Lower lobe of right lung (tissue), 2 donors: ENCODE data around the gene HMG20A. TPM values are rescaled to one million over a fixed set of nuclear protein-coding genes. Genes with fewer than 3 reads are reported as not detected.

Experiments
- ATAC-seq, 2 donors: fragments of 200-7000 bp; cut with Tn5 transposase; one replicate each; pipeline ENCODE4 v1.9.1; 2020 to 2022; ENCODE audit warnings: mild to moderate bottlenecking in 2 of 2, moderate library complexity in 2 of 2
- DNase-seq: peaks from one replicate; pipeline ENCODE4 v3.0.0-alpha.2; 2020
- H3K27ac ChIP-seq: fragments of 200-600 bp; one replicate; pipeline ENCODE4 v1.8.0; 2022
- H3K27me3 ChIP-seq: fragments of 200-600 bp; one replicate; pipeline ENCODE4 v1.8.0; 2022; ENCODE audit warnings: low read depth
- H3K36me3 ChIP-seq: fragments of 200-600 bp; one replicate; pipeline ENCODE4 v1.8.0; 2022; ENCODE audit warnings: mild to moderate bottlenecking
- H3K4me1 ChIP-seq: fragments of 200-600 bp; one replicate; pipeline ENCODE4 v1.8.0; 2022
- H3K4me3 ChIP-seq: fragments of 200-600 bp; one replicate; pipeline ENCODE4 v1.8.0; 2022; ENCODE audit warnings: mild to moderate bottlenecking
- H3K9me3 ChIP-seq: fragments of 200-600 bp; one replicate; pipeline ENCODE4 v1.8.0; 2022
- CTCF ChIP-seq: fragments of 200-600 bp; IDR thresholded peaks from one replicate; pipeline ENCODE4 v1.8.0; 2022; ENCODE audit warnings: antibody characterized with exemption, mild to moderate bottlenecking
- intact Hi-C: fragments of 100-400 bp; cut with DNase I; formaldehyde crosslinking; loops from one replicate; pipeline ENCODE4 v1.11.0; 2022
- total RNA-seq: library from RNA; stranded (reverse); fragmentation: NEBNext Ultra II Directional; extraction: Animal tissue kit (Norgen Biotek cat#: 25700); gene quantifications from one replicate; pipeline ENCODE4 v1.2.1, GENCODE V29; 2021
- donor health status: DM: no; HTN: yes; CAD: no; lungs with severe emphysema.

HMG20A gene
- total RNA-seq, 1 donor from 2014 or later, result 40.9 TPM

GRCh38 chr15:77380033-77380432 lies 40.7 kb upstream of the HMG20A start:
- H3K27me3 ChIP-seq, result no peaks in the 10 kb centered on the region
- H3K4me1 ChIP-seq, result peaks cover 12% of the 10 kb centered on the region
- no peak for ATAC-seq
- H3K27ac ChIP-seq, result no peak overlapping the region
- TF ChIP-seq CTCF, result no peak
- intact Hi-C loops, result no loop called here
- DNase-seq, result no peak
- no peaks in the 10 kb centered on the region for H3K9me3 ChIP-seq
- H3K4me3 ChIP-seq, result no peak overlapping the region
- no peaks in the 10 kb centered on the region for H3K36me3 ChIP-seq

DNA sequence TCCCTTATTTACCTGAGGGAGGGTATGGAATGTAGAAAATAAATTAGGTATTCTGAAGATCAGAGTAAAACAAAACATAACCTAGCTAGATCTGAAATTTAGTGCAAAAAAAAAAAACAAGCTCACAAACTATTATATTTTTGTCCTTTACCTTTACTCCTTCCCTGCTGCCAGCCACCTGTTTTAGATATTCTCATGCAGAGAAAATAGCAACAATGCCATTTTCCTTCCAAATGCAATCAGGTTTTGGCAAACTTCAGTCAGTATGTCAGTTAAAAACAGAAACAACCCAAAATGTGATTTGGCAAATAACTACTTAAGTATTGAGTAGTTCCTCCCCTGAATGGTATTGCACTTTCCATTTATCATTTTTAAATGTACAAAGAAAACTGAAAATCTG lies 36.6 kb upstream of the HMG20A start:
- Histone ChIP-seq H3K36me3 (no peaks in the 10 kb centered on the region), H3K27ac (no peak overlapping the region), H3K4me3 (no peak overlapping the region), H3K9me3 (no peaks in the 10 kb centered on the region), H3K27me3 (no peaks in the 10 kb centered on the region), H3K4me1 (peaks cover 27% of the 10 kb centered on the region)
- ATAC-seq (no peak), DNase-seq (no peak)
- no peak for TF ChIP-seq CTCF
- intact Hi-C loops, result no loop called here

DNA sequence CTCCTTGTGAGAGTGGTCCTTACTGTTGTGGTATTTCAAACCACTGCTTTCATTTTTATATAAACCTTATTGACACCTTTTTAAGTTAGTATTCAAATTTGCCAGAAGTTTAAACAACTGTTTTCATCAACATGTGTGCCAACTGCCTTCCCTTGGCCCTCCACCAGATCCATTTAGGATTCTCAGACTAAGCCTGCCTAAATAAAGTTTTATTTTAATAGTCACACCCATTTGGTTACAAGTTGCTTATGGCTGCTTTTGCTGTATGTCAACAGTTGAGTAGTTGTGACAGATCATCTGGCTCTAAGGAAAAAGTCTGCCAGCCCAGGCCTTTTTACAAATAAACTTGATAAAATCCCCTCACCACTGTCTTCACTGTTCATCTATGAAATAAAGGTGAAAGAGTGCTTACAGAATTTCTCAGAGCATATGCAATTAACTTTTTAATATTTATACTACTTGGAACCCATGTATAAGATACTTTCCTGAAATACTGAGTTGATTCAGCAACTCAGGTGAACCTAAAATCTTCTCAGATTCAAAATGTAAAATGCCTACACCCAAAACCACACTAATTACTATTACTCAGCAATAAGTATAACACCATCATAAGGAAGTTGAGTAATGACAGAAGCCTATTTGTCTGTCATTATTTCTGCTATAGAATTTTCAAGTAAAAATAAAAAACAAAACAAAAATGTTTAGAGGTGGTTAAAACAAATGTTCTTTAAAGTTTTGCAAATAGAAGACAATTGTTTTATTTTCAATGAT lies 35.9 kb upstream of the HMG20A start:
- Histone ChIP-seq H3K4me3 (no peak overlapping the region), H3K36me3 (no peaks in the 10 kb centered on the region), H3K27ac (no peak overlapping the region), H3K9me3 (no peaks in the 10 kb centered on the region), H3K27me3 (no peaks in the 10 kb centered on the region), H3K4me1 (peaks cover 27% of the 10 kb centered on the region)
- no peak for TF ChIP-seq CTCF
- ATAC-seq, result no peak
- intact Hi-C loops, result no loop called here
- DNase-seq, result no peak

DNA sequence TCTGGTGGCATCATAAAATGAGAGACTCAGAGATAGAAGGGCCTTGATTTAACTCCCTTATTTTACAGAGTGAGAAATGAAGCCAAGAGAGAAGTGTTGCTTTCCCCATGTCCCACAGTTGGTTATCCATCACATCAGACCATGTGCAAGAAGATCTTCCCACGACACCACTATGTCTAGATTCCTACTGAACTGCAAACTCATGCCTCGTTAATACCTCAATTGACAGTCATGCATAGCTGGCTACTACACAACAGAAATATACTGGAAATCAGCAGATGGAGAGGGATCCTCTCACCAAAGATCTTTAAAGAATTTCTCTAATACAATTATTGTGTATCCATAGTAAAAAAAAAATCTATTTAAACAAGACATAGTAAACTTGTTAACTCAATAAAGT lies 34.1 kb upstream of the HMG20A start:
- intact Hi-C loops, result no loop called here
- no peak overlapping the region for H3K4me3 ChIP-seq
- no peak overlapping the region for H3K27ac ChIP-seq
- no peaks in the 10 kb centered on the region for H3K36me3 ChIP-seq
- ATAC-seq, result no peak
- no peaks in the 10 kb centered on the region for H3K9me3 ChIP-seq
- H3K4me1 ChIP-seq, result peaks cover 30% of the 10 kb centered on the region
- no peaks in the 10 kb centered on the region for H3K27me3 ChIP-seq
- DNase-seq, result no peak
- TF ChIP-seq CTCF, result no peak

DNA sequence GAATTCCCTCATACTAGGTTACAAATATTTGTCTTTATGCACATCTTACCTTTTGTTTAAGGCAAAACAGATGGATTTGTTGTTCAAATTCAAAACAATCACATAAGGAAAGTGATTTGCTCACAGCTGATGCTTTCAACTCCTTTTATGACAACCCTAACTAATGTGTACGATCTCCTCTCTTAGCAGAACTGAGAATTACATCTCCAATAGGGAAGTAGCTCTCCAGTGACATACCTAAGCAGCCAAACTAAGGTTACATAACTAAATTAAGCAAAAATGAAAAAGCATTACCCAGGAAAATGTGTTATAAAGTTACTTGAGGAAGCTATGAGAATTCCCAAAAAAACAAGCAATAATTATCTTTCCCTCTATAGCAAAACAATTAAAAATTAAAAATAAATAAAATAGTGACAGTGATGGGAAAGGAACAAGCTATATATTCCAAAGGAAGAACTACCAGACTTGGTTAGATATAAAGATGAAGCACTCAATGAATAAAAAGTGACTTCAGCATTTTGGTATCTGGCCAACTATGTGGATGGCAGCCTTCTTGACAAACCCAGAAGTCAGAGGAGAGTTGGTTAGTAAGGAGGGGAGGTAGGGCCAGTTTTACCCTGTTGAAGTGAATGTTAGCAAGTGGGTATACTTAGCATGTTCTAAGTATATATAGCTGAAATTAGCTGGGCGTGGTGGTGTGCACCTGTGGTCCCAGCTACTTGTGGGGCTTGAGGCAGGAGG lies 33.2 kb upstream of the HMG20A start:
- Histone ChIP-seq H3K4me3 (no peak overlapping the region), H3K4me1 (peaks cover 30% of the 10 kb centered on the region), H3K9me3 (no peaks in the 10 kb centered on the region), H3K27me3 (no peaks in the 10 kb centered on the region), H3K36me3 (no peaks in the 10 kb centered on the region), H3K27ac (no peak overlapping the region)
- intact Hi-C loops, result no loop called here
- TF ChIP-seq CTCF, result no peak
- DNase-seq (no peak), ATAC-seq (no peak)
